ENCODE results near the gene PNPLA3. TPM values are rescaled to one million over a fixed set of nuclear protein-coding genes. Genes with fewer than 3 reads are reported as not detected.

PNPLA3 gene
- total RNA-seq, 6 donors from 2014 or later = 0.59 to 6.3 (median 4.5) TPM

DNA sequence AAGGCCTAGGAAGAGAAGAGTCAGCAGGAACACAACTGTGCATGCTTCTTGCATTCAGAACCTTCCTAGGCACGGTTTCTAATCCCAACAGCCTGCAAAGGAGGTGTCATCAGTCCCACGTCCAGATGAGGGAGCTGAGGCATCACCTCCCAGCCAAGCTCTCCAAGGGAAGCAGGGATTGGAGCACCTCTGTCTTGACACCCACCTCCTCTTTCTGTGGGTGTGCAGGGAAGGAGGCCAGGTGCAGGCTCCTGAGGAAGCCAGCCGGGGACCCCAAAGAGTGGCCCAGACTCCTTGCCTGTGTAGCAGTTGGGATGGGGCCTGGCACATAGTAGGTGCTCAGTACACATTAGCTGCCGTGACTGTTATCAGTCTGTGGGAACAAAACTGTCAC lies 33.7 kb upstream of the PNPLA3 start:
- WGBS, 2 donors = 35% methylated on average over 4 of the region's 4 CpGs; no CpG with 5 or more reads in 1 of the 2 donors
- TF ChIP-seq POLR2A (IDR thresholded peaks at IDR 0.05) = no peak
- TF ChIP-seq, protein P1, sequence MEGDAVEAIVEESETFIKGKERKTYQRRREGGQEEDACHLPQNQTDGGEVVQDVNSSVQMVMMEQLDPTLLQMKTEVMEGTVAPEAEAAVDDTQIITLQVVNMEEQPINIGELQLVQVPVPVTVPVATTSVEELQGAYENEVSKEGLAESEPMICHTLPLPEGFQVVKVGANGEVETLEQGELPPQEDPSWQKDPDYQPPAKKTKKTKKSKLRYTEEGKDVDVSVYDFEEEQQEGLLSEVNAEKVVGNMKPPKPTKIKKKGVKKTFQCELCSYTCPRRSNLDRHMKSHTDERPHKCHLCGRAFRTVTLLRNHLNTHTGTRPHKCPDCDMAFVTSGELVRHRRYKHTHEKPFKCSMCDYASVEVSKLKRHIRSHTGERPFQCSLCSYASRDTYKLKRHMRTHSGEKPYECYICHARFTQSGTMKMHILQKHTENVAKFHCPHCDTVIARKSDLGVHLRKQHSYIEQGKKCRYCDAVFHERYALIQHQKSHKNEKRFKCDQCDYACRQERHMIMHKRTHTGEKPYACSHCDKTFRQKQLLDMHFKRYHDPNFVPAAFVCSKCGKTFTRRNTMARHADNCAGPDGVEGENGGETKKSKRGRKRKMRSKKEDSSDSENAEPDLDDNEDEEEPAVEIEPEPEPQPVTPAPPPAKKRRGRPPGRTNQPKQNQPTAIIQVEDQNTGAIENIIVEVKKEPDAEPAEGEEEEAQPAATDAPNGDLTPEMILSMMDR (IDR thresholded peaks at IDR 0.05) = no peak
- no peak for TF ChIP-seq POLR2AphosphoS5 (IDR thresholded peaks at IDR 0.05)
- no peak for TF ChIP-seq EP300 (IDR thresholded peaks at IDR 0.05)
- no peaks in the 10 kb centered on the region for H3K9me3 ChIP-seq
- ATAC-seq (ENCODE audit: low FRiP score in 2 of 2) (no peak), DNase-seq (no peak)
- H3K4me1 ChIP-seq = peaks cover 4 to 12% (median 10%) of the 10 kb centered on the region in 4 donors
- H3K36me3 ChIP-seq = no peaks in the 10 kb centered on the region
- H3K4me3 ChIP-seq = no peak overlapping the region
- peaks cover 0 to 21% (median 14%) of the 10 kb centered on the region in 4 donors for H3K27me3 ChIP-seq
- no peak overlapping the region for H3K27ac ChIP-seq

DNA sequence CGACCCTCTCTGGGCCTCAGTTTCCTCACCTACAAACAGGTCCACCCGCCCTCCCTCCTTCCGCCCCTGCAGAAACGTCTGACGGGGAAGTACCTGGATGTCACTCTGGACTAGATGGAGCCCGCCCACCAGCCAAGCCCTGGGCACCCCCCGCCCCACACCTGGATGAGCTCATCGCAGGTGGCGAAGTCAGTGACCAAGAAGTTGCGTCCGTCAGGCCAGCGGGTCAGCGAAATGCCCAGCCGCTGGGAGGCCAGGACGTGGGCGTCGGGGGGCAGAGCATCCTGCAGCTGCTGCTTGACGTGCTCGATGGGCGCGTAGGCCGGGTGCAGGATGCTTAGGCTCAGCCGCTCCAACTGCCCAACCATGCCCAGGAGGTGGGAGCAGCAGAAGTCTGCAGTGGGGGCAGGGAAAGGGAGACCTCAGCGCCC lies 32.7 kb upstream of the PNPLA3 start:
- ATAC-seq (ENCODE audit: low FRiP score in 2 of 2) = no peak
- peaks cover 0 to 21% (median 14%) of the 10 kb centered on the region in 4 donors for H3K27me3 ChIP-seq

DNA sequence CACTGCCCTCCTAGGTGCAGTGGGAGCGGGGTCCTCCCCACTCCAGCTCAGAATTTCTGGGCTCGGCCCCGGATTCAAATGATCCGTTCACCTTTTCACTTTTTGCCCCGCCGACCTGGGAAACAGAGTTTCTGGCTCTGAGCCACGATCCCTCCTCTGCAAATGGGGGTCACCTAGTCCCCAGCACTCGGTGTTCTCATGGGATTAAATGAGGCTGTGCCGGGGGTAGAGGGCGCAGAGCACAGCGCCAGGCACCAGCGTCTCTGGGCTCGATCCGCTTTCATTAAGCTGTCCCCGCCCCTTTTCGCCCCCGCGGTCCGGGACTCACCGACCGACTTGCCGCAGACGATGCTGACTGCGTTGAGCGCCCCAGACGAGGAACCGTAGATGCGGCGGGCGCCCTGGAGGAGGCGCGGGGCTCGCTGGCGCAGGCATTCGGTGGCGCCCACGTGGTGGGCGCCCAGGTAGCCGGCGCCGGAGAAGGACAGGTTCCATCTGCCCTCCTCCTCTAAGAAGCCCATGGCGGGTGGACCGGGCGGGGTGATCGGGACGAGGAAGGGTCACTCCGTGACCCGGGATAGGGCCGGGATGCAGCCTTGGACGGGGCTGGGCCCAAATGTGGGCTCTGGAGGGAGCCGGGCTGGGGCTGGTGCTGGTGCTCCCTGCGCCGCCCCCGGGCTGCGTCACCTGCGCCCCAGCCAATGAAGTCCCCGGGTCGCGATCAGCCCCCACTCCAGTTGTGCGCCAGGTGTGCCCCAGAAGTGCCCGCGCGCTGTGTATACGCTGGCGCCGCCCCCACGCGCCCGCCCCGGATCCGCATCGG lies 32.0 kb upstream of the PNPLA3 start, which contains the start of gene PNPLA5:
Gene PNPLA5, minus strand, starts transcription at position 654 of the 823 bp plus-strand sequence. Its CDS starts 133 bp downstream, at position 521.
- peak in 1 of 2 donors; percentile 81 for DNase-seq
- H3K36me3 ChIP-seq = no peaks in the 10 kb centered on the region
- no peak within 1 kb of the TSS for H3K4me3 ChIP-seq
- no peak for ATAC-seq (ENCODE audit: low FRiP score in 2 of 2)
- H3K9me3 ChIP-seq = no peaks in the 10 kb centered on the region
- TF ChIP-seq, protein P1 (IDR thresholded peaks at IDR 0.05) = no peak
- TF ChIP-seq POLR2AphosphoS5 (IDR thresholded peaks at IDR 0.05) (no peak), POLR2A (IDR thresholded peaks at IDR 0.05) (no peak), EP300 (IDR thresholded peaks at IDR 0.05) (no peak)
- 2 to 4% methylated on average over 15 to 62 of the region's 72 CpGs for WGBS, 2 donors
- peaks cover 0 to 21% (median 14%) of the 10 kb centered on the region in 4 donors for H3K27me3 ChIP-seq
- H3K4me1 ChIP-seq = peaks cover 4 to 12% (median 10%) of the 10 kb centered on the region in 4 donors
- no peak within 1 kb of the TSS for H3K27ac ChIP-seq

More for the DNA sequence above, 32.7 kb upstream of the PNPLA3 start:
- H3K9me3 ChIP-seq = no peaks in the 10 kb centered on the region
- H3K4me3 ChIP-seq = no peak overlapping the region
- 16 to 33% methylated on average over 14 to 22 of the region's 24 CpGs for WGBS, 2 donors
- H3K36me3 ChIP-seq = no peaks in the 10 kb centered on the region
- peaks cover 4 to 12% (median 10%) of the 10 kb centered on the region in 4 donors for H3K4me1 ChIP-seq
- TF ChIP-seq, protein P1 (IDR thresholded peaks at IDR 0.05) = no peak
- TF ChIP-seq EP300 (IDR thresholded peaks at IDR 0.05) = no peak
- TF ChIP-seq POLR2A (IDR thresholded peaks at IDR 0.05) = no peak
- TF ChIP-seq POLR2AphosphoS5 (IDR thresholded peaks at IDR 0.05) = no peak
- peak in 1 of 2 donors; percentile 79 for DNase-seq
- H3K27ac ChIP-seq = no peak overlapping the region

DNA sequence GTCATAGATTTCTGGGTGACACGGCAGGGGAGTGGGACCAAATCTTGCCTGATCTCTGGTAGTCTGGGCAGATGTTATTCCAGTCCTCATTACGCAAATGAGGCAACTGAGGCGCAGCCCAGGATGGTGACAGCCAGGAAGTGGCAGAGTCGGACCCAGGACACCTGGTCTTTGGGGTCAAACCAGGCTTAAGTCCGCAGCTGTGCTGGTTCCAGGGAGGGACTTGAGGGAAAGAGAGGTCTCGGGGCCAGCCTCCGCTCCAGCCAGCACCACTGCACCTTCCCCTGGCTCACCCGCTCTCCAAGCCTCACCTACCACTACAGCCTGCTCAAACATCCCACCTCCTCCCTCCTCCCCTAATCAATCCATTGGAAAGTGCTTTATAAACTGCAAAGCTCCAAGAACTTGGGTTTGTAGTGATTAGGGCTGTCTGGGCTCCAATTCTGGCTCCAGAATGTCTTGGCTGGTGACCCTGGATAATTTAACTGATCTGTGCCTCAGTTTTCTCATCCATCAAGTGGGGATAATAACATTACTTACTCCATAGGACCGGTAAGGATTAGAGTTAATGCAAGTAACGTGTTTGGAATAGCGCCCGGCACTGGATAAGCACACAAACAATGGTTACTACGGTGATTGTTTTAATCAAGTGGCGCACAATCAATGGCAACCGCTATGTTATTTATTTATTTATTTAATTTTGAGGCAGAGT lies 31.3 kb upstream of the PNPLA3 start:
- DNase-seq = no peak
- 53 to 56% methylated on average over 12 to 13 of the region's 15 CpGs for WGBS, 2 donors
- TF ChIP-seq POLR2A (IDR thresholded peaks at IDR 0.05) = no peak
- TF ChIP-seq, protein P1 (IDR thresholded peaks at IDR 0.05) = no peak
- TF ChIP-seq POLR2AphosphoS5 (IDR thresholded peaks at IDR 0.05) = no peak
- TF ChIP-seq EP300 (IDR thresholded peaks at IDR 0.05) = no peak
- no peaks in the 10 kb centered on the region for H3K9me3 ChIP-seq
- H3K36me3 ChIP-seq = no peaks in the 10 kb centered on the region
- no peak for ATAC-seq (ENCODE audit: low FRiP score in 2 of 2)
- no peak overlapping the region for H3K4me3 ChIP-seq
- peaks cover 4 to 12% (median 10%) of the 10 kb centered on the region in 4 donors for H3K4me1 ChIP-seq
- peaks cover 0 to 21% (median 14%) of the 10 kb centered on the region in 4 donors for H3K27me3 ChIP-seq
- H3K27ac ChIP-seq = no peak overlapping the region

Measured in upper lobe of left lung (tissue), 6 donors.